ACHN (cell line): Measurements from ENCODE around the gene GPC5.
A peak's percentile ranks its signal among the peaks of the same experiment; 100 is the strongest.
"Not testable (repeated sequence)": the region's sequence is repeated elsewhere in the genome, so short reads cannot be mapped to it uniquely, and the experiment has no call there.

Experiments used
- DNase-seq: peaks from one replicate; pipeline ENCODE4 v3.0.0-alpha.2; 2015
- in situ Hi-C: cut with HindIII; loops from 2 replicates; pipeline ENCODE4 v1.10.0; 2017; ENCODE audit warnings: low sequenced_read_pairs, low pct_ligation_motif_present, low pct_unique_long_range_greater_than_20kb

The GPC5 gene

DNA sequence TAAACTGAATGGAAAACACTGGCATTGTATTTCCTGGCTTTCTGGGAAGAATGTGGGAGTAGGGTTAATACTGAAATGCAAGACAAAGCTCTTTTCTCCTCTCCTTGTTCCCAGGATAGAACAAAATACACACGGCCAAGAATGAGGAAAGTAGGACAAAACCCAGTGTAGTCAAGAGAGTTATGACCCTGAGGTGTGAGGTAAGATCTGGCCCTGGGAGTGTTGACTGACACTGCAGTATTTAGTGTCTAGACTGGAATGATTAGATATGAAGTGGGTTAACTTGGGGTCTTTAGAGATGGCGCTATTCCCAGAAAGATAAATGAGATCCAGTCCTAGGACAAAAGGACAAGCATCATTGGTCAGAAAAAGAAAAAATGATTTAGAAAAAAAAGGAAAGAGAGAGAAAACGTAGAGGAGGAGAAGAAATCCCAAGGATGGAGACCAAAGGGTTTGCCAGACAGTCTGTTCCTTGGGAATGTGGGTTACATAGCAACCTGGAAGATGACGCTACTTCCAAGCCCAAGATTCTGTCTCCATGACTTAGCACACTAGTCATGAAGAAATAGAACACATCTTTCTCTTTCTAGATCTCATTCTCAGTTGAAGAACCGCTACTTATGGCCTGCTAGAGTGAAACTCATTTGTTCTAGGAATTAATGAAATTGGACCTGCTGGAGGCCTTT lies 1284.6 kb downstream of the GPC5 start:
- in situ Hi-C loops = no loop called here
- DNase-seq = no peak

GRCh38 chr13:92694047-92694446 lies 1295.6 kb downstream of the GPC5 start:
- in situ Hi-C loops = no loop called here
- no peak for DNase-seq

- in situ Hi-C loops, DNase-seq: not testable (repeated sequence)
Measured at GRCh38 chr13:92695827-92696226, 1297.4 kb downstream of the GPC5 start.

DNA sequence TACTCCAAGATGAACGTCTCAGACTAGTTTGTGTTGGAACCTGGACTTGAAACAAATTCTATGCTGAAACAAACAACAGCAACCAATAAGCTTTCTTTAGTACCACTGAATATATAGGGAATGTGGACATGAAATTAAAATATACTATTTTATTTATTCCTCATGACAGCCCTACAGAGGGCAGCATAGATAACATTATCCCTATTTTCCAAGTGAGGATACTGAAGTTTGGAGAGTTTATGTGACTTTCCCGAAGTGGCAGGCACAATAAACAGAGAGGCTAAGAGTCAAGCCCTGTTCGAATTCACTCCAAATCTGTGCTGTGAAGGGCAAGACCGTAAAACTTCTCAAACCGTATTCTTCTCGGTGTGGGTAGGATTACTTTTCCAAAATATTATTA lies 1318.3 kb downstream of the GPC5 start:
- in situ Hi-C loops = no loop called here
- peak; percentile 39 for DNase-seq

- in situ Hi-C loops = no loop called here
- DNase-seq = no peak
Measured at GRCh38 chr13:92717857-92718256, 1319.4 kb downstream of the GPC5 start.

GRCh38 chr13:92719868-92720267 lies 1321.4 kb downstream of the GPC5 start:
- in situ Hi-C loops = no loop called here
- DNase-seq = no peak

GRCh38 chr13:92721620-92722019 lies 1323.2 kb downstream of the GPC5 start:
- no peak for DNase-seq
- in situ Hi-C loops = no loop called here

DNA sequence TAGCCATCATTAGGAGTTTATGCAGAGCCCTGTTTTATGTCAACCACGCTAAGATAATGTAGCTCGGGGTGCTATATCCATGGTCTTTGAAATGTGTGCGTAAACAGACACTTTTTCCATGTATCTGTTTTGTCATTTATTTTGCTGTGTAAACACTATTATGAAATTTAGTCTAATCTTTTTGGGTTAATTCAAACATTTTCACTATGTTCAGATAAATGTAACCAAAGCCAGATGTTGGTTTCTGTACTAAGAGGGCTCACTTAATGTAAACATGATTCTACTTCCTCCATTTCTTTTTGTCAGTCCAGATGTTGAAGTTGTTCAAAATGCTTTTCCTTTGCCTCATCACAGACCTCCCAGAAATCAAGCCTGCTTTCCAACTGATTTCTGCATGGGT lies 1328.7 kb downstream of the GPC5 start:
- no peak for DNase-seq
- in situ Hi-C loops = no loop called here

DNA sequence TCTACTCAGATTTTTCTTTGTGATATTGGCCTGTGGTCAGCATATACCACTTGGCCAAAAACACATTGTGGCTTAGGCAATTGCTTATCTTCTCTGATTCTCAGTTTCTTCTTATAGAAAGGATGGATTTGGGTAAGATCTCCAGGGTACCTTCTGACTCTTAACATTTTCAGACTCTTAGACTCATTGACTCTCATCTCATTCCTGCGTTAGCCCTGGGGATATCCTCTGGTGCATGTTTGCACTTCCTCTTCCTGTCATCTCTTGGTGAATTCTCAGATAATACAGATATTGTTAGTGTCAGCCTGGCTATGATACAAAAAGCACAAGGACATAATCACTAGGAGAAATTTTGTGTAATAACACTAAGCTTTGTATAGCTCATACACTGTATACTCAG lies 1335.6 kb downstream of the GPC5 start:
- in situ Hi-C loops = no loop called here
- DNase-seq = no peak

DNA sequence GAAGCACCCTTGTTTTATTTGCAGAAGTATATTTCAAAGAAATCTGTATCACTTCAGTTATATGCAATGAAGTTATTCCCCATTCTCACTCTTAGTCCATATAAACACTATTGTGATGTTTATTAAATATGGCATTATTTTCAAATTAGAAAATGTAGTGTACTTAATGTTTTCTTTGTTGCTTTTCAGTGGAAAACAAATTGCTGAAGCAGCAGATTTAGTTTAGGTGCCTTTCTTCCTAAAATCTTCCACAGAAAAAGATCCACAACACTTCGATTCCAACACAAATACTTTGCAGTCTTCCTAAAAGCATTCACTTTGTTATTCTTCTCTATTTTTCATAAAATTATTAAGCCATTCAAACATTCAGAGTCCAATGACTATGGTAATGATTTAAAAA lies 1336.1 kb downstream of the GPC5 start:
- DNase-seq = no peak
- in situ Hi-C loops = no loop called here

DNA sequence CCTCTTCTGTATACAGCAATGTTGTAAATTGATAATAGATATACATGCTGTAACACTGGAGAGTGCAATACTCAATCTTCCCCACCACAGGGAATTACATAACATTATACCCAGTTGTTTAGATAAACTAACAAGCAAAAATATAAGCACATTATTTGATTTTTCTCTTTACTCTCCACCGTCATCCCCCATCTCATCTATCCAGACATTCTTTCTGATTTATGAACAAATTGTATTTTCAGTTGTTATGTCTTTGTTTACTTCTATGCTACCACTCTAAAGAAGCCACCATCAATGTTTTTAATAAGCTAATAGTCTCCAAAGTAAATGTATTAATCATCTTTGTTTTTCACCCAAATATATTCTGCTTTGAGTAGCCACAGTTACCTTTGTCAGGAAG lies 1337.5 kb downstream of the GPC5 start:
- in situ Hi-C loops = no loop called here
- no peak for DNase-seq

- in situ Hi-C loops = no loop called here
- no peak for DNase-seq
Measured at GRCh38 chr13:92739306-92739818, 1340.9 kb downstream of the GPC5 start.

GRCh38 chr13:92743992-92744391 lies 1345.6 kb downstream of the GPC5 start:
- no peak for DNase-seq
- in situ Hi-C loops = no loop called here

- no peak for DNase-seq
- in situ Hi-C loops = no loop called here
Measured at GRCh38 chr13:92745258-92745657, 1346.8 kb downstream of the GPC5 start.

- DNase-seq, in situ Hi-C loops: not testable (repeated sequence)
Measured at GRCh38 chr13:92752705-92753104, 1354.3 kb downstream of the GPC5 start.

DNA sequence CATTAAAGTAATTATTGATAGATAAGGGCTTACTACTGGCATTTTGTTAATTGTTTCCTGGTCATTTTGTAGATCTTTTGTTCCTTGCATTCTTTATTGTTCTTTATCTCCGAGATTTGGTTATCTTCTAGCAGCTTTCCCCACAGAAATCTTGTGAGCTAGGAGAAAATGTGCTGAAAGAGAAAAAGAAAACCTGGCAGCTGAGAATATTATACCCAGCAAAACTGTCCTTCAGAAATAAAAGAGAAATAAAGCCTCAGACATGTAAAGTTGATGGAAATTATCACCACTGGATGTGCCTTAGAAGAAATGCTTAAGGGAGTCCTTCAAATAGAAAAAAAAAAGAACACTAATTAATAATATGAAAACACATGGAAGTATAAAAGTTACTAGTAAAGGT lies 1363.3 kb downstream of the GPC5 start:
- in situ Hi-C loops = no loop called here
- DNase-seq = no peak

DNA sequence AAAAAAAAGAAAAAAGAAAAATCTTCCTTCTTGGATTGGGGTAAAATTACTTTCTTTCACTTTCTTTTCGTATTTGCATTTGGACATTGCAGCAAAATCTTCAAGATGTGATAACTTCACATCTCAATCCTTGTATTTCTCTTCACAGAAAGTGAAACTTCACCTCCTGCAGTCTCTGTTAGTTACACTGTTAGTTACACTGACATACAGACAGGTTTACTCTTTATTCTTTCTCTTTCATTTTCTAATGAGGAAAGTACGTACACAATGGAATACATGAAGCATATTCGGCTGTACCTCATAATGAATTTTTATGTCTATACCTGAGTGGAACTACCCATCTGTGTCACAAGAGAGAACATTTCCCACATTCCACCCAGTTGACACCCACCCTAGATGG lies 1369.0 kb downstream of the GPC5 start:
- in situ Hi-C loops = no loop called here
- no peak for DNase-seq

- in situ Hi-C loops = no loop called here
- DNase-seq = no peak
Measured at GRCh38 chr13:92768602-92769001, 1370.2 kb downstream of the GPC5 start.

GRCh38 chr13:92769046-92769445 lies 1370.6 kb downstream of the GPC5 start:
- in situ Hi-C loops = no loop called here
- DNase-seq = no peak

GRCh38 chr13:92775658-92776057 lies 1377.2 kb downstream of the GPC5 start:
- in situ Hi-C loops = no loop called here

More at GRCh38 chr13:92775658-92776057, 1377.2 kb downstream of the GPC5 start:
- no peak for DNase-seq
